HepG2 (cell line): ENCODE measurements around the gene AHCYL1. TPM values are rescaled to one million over a fixed set of nuclear protein-coding genes. Genes with fewer than 3 reads are reported as not detected.
A peak's percentile ranks its signal among the peaks of the same experiment; 100 is the strongest.

Experiments used
- AKAP8 ChIP-seq: sonication (generic); formaldehyde crosslinking; IDR thresholded peaks from 2 replicates; pipeline ENCODE4 v1.5.1; 2020; ENCODE audit warnings: mild to moderate bottlenecking, missing genetic modification reagents
- IRF9 ChIP-seq: sonication (generic); formaldehyde crosslinking; IDR thresholded peaks from 2 replicates; pipeline ENCODE4 v1.8.0; 2022; ENCODE audit warnings: missing genetic modification reagents, mild to moderate bottlenecking, borderline replicate concordance
- KLF16 ChIP-seq, 2 experiments: sonication (generic) in 1 of 2; formaldehyde crosslinking in 1 of 2; IDR thresholded peaks; 2 replicates each; pipeline versions ENCODE4 v1.6.1 to v1.8.0; 2016 to 2023; ENCODE audit warnings: missing genetic modification reagents in 2 of 2, missing compliant biosample characterization in 1 of 2
- MXD3 ChIP-seq: IDR thresholded peaks from 2 replicates; pipeline ENCODE4 v1.6.1; 2016; ENCODE audit warnings: mild to moderate bottlenecking, missing biosample characterization, missing genetic modification reagents
- NFYC ChIP-seq: IDR thresholded peaks from 2 replicates; pipeline ENCODE4 v1.6.1; 2016; ENCODE audit warnings: missing genetic modification reagents, missing compliant biosample characterization
- NR1H2 ChIP-seq: sonication (generic); formaldehyde crosslinking; IDR thresholded peaks from 2 replicates; pipeline ENCODE4 v1.8.1; 2022; ENCODE audit warnings: low read depth, missing genetic modification reagents, borderline replicate concordance
- RNF219 ChIP-seq: sonication (generic); formaldehyde crosslinking; IDR thresholded peaks from 2 replicates; pipeline ENCODE4 v1.5.0; 2020; ENCODE audit warnings: mild to moderate bottlenecking, missing genetic modification reagents
- SALL1 ChIP-seq: sonication (generic); formaldehyde crosslinking; IDR thresholded peaks from 2 replicates; pipeline ENCODE4 v1.8.0; 2022; ENCODE audit warnings: mild to moderate bottlenecking, missing genetic modification reagents
- SMAD9 ChIP-seq: sonication (generic); formaldehyde crosslinking; IDR thresholded peaks from 2 replicates; pipeline ENCODE4 v1.5.1; 2020; ENCODE audit warnings: mild to moderate bottlenecking, missing genetic modification reagents
- SSRP1 ChIP-seq: IDR thresholded peaks from 2 replicates; pipeline ENCODE4 v1.6.1; 2016; ENCODE audit warnings: control low read depth
- TBP ChIP-seq: sonication (generic); formaldehyde crosslinking; IDR thresholded peaks from 2 replicates; pipeline ENCODE4 v1.5.0; 2020; ENCODE audit warnings: missing genetic modification reagents
- TEF ChIP-seq: sonication (generic); formaldehyde crosslinking; IDR thresholded peaks from 2 replicates; pipeline ENCODE4 v1.5.0; 2020; ENCODE audit warnings: missing genetic modification reagents
- TFDP2 ChIP-seq: sonication (generic); formaldehyde crosslinking; IDR thresholded peaks from 2 replicates; pipeline ENCODE4 v1.4.0; 2020; ENCODE audit warnings: missing genetic modification reagents
- WIZ ChIP-seq: sonication (generic); formaldehyde crosslinking; IDR thresholded peaks from 2 replicates; pipeline ENCODE4 v1.5.1; 2020; ENCODE audit warnings: mild to moderate bottlenecking, missing genetic modification reagents
- ZBTB33 ChIP-seq: sonication (generic); formaldehyde crosslinking; IDR thresholded peaks from 2 replicates; pipeline ENCODE4 v1.4.0; 2020; ENCODE audit warnings: missing genetic modification reagents
- ZNF644 ChIP-seq: IDR thresholded peaks from 2 replicates; pipeline ENCODE4 v1.6.1; 2016; ENCODE audit warnings: low read depth
- ZNF784 ChIP-seq: sonication (generic); formaldehyde crosslinking; IDR thresholded peaks from 2 replicates; pipeline ENCODE4 v1.5.1; 2020; ENCODE audit warnings: missing genetic modification reagents, mild to moderate bottlenecking, borderline replicate concordance
- polyA plus RNA-seq, 8 experiments: library from polyadenylated mRNA; depleted of rRNA in 3 of 8; stranded (reverse) in 7 of 8; unstranded in 1 of 8; fragments of >200 nt; fragmentation: Illumina TruSeq in 4 of 8; extraction: Trizol in 4 of 8; gene quantifications; 2 replicates each; pipeline versions ENCODE4 v1.2.1 to v1.2.3, GENCODE V29; 2011 to 2016; ENCODE audit warnings: low read depth in 4 of 8, missing spikeins in 1 of 8, mixed read lengths in 1 of 8; ENCODE audit not compliant: insufficient read depth in 1 of 8
- total RNA-seq, 5 experiments: library from RNA; depleted of rRNA; stranded (reverse); fragments of >200 nt; fragmentation: Illumina TruSeq; extraction: Trizol; gene quantifications; 2 replicates each; pipeline ENCODE4 v1.2.3, GENCODE V29; 2016; ENCODE audit warnings: low read depth in 1 of 5

AHCYL1 gene
- total and polyA plus RNA-seq, 2 of the 13 experiments (the other 11 are each of a cell fraction or from before 2014, with no cell fraction given) = 40.9 to 76.3 TPM

- TF ChIP-seq MXD3 (CRISPR knock-in tag) (no peak), NFYC (CRISPR knock-in tag) (no peak), SSRP1 (no peak), SALL1 (CRISPR knock-in tag) (peak; percentile 40; the same call in 1 of the 2 replicates), KLF16 (CRISPR knock-in tag; IDR thresholded peaks at IDR 0.05) (no peak), NR1H2 (no peak), AKAP8 (no peak), TBP (CRISPR knock-in tag) (no peak), RNF219 (CRISPR knock-in tag) (no peak), TEF (no peak), ZNF644 (CRISPR knock-in tag) (peak; percentile 62; the same call in 1 of the 2 replicates), SMAD9 (no peak), ZNF784 (CRISPR knock-in tag) (no peak), IRF9 (CRISPR knock-in tag) (no peak), WIZ (CRISPR knock-in tag) (no peak), TFDP2 (CRISPR knock-in tag) (peak; percentile 36; the same call in 1 of the 2 replicates), ZBTB33 (CRISPR knock-in tag) (peak; percentile 10; the same call in 1 of the 2 replicates)
These were observed 75.6 kb downstream of the AHCYL1 start (continued) for GRCh38 chr1:110060034-110060661.
